NCI-H510A (cell line): ENCODE measurements around the gene COQ10A.
A peak's percentile ranks its signal among the peaks of the same experiment; 100 is the strongest.
"Not testable (repeated sequence)": the region's sequence is repeated elsewhere in the genome, so short reads cannot be mapped to it uniquely, and the experiment has no call there.

Experiments
- DNase-seq: peaks from one replicate; lab custom pipeline; 2025; lab: John Stamatoyannopoulos, UW

COQ10A gene

DNA sequence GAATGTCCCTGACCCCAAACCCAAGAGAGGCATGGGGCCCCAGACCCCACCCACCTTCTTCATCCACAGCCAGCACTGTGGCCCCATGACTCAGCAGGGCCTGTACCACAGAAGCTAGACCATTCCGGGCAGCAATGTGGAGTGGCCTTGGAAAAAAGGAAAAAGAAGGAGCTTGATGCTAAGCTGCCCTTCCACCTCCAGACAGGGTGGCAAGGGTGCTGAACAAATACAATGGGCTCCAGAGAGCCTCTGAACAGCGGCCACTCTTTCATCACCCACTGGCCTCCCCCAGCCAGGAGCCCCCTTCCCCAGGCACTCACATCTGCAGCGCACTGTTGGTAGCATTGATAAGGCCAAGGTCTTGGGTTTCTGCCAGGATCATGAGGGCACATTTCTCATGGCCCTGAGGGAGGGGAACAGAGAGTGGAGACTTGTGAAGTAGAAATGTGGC is 23.0 kb upstream of the COQ10A start:
- DNase-seq: no peak

DNA sequence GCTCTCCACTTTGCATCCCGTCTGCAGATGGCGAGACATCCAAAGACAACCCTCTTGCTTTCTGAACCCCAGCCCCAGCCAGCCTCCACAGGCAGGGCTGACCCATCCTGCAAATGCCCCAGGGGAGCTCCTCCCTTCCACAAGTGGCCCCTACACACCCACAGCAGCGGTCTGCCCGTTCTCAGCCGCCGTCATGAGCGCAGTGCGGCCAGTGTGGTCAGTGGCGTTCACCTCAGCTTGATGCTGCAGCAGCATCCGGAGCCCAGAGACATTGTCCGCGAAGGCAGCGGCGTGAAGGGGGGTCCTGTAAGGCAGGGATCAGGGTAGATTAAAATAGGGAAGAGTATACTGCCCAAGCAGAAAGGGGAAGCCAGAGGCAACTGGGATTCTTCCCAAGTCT is 22.2 kb upstream of the COQ10A start:
- no peak for DNase-seq

DNA sequence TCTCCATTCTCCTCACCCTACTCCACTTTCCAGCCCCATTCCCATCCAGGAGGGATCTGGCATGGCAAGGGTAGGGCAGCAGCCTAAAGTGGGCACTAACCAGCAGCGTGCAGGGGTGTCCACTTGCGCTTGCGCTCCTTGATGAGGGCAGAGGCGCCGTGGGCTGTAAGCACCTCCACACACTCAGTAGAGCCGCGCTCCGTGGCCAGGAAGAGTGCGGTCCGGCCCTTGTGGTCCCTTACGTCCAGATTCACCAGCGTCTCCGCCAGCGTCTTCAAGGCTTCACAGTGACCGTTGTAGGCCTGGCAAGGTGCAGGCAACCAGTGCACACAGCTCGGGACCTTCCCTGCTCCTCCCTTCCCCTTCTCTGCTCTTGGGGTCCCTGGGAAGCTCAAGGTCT is 18.8 kb upstream of the COQ10A start:
- no peak for DNase-seq

DNA sequence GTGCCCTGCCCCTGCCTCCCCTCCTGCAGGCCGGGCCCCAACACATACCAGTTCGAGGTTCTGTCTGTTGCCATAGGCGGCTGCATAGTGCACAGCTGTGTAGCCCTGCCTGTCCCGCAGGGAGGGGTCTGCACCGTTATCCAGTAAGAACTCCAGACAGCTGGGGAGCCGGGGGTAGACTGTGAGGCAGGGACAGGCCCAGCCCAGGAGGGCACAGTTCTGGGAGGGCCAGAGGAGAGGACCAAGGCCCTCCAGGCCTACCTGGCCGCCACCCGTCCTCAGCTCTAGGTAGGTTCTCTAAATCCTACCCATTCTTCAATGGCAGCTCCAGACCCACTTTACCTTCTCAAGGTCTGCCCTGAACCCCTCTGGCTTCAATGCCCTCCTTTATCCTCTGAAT is 18.0 kb upstream of the COQ10A start:
- DNase-seq: no peak

DNA sequence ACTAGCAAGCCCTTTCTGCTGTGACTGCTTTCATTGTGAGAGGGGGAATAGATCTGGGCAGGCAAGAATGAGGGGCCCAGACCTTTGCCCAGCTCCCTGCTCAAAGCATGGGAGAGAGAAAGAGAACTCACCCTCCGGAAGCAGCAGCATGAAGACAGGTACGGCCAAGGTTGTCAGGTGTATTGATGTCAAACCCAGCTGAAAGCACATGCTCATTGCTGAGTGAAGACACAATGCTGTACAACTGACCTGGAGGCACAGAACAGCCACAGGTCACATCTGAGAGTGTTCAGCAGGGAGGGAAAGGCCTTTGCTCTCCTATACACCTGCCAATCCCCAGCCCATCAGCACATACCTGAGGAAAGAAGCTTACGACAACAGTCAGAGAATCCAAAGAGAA is 14.1 kb upstream of the COQ10A start:
- no peak for DNase-seq

DNA sequence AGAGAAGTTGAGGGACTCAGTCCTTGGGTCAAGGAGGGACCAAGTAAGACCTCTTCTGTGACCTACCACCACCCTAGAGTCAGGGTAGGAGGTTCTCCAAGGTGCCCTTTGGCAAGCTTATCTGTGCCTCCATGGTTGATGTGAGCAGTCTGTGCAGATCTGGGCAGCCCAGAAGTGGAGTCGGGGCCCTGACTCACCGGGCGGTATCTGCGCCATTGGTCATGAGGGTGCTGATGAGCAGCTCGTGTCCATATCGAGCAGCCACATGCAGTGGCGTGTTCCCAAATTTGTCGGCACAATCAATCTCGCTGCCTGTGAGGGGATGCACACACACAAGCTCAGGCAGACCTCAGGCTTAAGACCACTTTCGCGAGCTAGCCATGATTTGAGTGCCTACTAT is 13.7 kb upstream of the COQ10A start:
- DNase-seq: no peak

DNA sequence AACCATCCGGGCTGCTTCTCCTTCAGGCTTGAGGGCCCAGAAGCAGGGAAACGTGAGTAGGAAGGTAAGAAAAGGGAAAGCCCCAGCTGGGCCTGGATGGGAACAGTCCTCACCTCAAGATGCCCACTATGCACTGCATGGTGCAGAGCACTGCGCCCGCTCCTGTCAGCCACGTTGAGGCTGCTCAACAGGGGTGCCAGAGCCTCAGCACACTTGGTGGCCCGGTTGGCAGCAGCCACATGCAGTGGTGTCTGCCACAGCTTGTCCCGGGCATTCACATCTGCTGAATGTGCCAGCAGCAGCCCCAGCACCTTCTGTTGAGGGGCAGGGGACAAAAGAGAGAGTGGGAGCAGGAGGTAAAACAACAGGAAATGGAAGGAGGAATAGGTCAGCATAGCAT is 11.1 kb upstream of the COQ10A start:
- no peak for DNase-seq

DNA sequence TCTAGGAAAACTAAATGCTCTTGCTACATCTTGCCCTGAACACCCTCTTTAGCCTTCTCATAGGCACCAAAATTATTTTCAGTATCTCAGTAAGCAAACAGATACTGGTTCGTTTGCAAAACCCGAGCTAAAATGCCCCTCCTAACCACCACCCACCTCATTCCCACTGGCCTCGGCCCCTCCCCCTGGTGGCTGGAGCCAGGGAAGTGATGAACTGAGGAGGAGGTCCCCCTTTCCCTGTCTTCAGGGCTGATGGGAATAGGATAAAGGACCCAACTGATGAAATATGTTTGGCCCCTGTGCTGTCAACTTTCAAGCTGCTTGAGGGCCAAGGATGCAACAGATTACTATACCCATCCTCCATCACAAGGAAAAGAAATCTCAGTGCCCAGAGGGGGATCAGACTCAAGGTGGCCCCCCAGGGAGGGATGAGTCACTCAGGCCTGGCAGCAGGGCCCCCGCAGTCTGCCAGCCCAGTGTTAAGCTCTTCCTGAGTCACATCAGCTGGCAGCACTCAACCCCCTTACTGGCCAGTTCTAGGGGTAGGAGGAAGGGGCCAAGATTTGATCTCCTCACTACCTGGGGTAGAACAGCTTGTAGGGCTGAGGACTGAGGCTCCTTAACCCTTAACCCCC is 10.3 kb upstream of the COQ10A start:
- DNase-seq: no peak

DNA sequence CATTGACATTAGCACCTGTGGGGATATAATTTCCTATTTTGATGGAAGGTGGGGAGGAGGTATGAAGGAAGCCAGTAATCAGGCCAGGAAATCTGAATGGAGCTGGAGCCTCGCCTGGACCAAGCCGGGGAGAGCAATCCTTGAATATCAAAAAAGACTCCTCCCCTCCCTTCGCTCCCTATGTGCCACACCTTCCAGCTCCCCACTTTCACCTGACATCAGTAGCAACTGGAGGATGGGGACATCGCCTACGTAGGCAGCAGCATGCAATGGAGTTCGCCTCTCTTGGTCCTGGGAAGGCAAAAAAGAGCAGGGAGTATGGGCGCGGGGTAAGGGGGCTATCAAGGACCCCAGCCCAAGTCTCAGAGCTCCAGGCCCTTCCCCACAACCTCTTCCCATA is 9.7 kb upstream of the COQ10A start:
- no peak for DNase-seq

DNA sequence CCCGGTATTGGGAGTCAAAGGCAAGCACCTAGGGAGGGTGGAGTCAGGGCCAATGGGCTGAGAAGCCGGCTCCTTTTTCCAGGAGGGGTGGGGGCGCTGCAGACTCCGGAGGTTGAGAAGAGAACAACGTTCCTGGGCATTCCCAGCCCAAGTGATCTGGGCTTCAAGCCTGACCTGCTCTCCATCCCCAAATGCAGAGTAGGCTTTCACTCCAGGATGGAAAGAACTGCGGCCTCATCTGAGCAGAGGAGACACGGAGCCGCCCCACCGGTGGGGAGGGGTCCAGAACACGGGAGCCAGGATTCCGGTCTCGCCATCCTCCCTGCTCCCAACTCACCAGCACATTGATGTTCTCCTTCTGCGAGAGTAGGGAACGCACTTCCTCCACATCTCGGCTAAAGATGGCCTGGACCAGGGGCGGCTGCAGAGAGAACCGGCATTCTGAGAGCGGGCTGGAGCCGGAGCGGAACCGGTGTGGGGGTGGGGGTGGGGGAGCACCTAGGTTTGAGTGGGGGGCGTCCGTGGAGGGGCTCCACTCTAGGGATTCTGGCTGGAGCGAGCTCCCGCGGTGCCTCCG is 9.2 kb upstream of the COQ10A start:
- peak; percentile 32 for DNase-seq

DNA sequence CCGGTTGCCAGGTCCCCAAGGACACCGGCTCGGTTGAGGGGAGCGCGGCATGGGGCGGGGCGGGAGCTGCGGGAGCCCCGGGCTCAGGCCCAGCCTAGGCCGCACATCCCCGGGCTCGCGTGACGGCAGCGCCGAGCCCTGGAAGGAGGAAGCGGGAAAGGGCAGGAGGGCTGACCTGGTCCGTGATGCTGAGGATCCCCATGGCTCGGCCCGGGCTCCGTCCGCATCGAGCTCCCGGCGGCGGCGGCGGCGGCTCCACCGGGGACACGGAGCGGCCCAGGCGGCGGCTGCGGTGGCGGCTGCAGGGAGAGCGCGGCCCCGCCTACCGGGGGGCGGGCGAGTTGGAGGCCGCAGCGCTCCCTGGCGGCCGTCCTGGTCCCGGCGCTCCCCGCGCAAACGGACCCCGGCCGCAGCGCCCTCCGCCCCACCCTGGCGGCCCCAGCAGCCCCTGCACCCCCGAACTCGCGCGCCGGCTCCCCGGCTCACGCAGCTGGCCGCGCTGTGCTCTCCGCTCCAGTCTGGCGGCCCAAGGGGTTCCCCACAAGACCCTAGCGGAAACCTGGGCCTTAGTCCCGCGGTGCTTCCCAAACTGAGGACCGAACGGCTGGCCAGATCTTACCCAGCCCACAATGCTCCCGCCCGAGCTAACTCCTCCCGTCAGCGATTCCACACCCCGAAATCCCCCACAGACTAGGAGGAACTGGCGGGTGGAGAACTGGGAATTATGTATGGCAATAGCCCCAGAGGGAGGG is 8.5 kb upstream of the COQ10A start, which contains the start of gene ANKRD52:
Gene ANKRD52 (minus strand): TSS at position 317 of the 752 bp plus-strand sequence. CDS start 115 bp downstream, at position 202.
- DNase-seq: peak; percentile 78

DNA sequence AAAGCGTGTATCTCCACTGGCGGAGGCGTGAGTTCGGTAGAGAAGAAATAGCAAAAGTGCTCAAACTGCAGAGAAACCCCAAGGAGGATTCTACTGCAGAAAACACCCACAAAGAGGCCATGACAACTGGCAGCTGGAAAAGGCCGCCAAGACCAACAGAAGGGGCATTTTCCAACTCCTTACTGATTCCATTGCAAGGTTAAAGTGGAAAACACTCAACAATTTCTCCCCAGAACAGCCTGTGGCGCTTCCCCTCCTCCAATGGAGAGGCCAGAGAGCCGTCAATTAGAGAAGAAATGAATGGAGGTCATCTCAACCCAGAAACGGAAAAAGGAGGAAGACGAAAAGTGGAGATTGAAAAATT is 7.9 kb upstream of the COQ10A start:
- DNase-seq: no peak

DNA sequence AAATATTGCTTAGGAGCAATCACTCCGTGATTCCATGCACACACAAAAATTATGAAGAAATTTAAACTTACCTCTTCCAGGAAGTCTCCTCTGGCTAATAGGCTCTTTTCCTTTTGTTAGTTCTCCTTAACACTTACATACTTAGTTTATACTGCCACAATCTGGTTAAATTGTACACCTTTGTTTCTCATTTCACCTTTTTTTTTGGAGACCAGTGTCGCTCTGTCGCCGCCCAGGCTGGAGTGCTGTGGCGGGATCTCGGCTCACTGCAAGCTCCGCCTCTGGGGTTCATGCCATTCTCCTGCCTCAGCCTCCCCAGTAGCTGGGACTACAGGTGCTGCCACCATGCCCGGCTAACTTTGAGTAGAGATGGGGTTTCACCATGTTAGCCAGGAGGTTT is 6.4 kb upstream of the COQ10A start:
- DNase-seq: no peak

DNA sequence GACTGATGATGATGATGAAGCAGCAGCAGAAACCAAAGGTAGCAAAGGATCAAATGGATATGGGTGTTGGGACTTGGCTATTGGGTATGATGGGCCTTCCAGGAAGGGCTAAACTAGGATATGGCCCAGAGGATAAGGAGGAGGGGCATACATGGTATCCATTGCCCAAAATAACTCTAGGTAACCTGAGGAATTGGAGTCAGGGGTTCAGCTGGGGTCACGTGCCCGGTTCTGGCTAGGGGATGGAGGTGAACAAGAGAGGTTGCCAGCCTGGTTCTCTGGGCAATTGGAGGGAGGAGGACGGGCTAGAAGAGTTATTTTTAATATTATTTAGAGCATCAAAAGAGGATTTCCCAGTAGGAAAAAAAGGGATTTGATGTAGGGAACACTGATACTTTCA is 5.8 kb upstream of the COQ10A start:
- no peak for DNase-seq

DNA sequence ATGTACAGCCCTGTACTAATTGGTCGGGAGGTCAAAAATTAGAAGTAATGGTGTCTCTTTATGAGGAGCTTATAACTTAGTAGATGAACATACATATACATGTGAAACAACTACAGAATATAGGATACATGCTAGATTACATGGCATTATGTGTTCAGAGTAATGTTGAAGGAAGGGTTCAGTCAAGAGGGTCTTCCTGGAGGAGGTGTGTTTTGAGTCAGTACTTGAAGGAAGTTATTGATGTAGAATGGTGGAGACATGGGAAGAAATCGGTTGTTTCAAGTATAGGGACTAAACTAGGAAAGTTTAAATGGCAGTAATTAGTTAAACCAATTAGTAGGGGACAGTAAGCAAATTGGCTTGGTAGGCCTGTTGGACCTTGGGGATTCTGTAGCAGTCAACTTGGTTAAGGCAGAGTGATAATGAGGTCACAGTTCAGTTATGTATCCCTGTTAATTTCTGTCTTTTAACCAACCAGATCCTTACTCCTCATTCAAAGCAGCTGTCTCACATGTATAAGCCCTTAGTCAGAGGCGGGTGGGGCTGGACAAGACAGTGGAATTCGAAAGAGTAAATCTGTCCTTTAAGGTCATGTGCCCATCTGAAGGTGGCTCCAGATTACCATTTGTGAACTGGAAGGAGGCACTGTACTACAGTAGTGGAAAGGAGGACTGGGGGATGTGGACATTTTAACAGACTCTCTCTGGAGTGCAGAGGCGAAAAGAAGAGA is 5.1 kb upstream of the COQ10A start:
- no peak for DNase-seq

DNA sequence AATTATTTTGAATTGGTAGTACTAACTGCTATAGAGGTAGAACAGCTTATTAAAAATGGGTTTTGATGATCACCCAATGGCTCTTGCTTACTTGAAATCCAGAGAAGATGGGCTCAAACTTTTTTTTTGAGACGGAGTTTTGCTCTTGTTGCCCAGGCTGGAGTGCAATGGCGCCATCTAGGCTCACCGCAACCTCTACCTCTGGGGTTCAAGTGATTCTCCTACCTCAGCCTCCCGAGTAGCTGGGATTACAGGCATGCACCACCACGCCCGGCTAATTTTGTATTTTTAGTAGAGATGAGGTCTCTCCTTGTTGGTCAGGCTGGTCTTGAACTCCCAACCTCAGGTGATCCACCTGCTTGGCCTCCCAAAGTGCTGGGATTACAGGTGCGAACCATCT is 3.8 kb upstream of the COQ10A start:
- not testable (repeated sequence) for DNase-seq

DNA sequence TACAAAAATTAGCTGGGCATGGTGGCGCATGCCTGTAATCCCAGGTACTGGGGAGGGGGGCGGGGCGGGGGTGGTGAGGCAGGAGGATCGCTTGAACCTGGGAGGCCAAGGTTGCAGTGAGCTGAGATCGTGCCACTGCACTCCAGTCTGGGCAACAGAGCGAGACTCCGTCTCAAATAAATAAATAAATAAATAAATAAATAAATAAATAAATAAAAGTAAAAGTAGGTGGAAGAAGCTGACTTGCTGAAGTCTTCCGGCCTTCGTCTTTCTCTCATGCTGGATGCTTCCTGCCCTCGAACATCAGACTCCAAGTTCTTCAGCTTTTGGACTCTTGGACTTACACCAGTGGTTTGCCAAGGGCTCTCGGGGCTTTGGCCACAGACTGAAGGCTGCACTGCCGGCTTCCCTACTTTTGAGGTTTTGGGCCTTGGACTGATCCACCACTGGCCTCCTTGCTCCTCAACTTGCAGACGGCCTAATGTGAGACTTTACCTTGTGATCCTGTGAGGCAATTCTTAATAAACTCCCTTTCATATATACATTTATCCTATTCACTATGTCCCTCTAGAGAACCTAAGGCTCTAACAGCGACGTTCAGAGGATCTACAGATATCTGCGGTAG is 562 bp upstream of the COQ10A start:
- not testable (repeated sequence) for DNase-seq

DNA sequence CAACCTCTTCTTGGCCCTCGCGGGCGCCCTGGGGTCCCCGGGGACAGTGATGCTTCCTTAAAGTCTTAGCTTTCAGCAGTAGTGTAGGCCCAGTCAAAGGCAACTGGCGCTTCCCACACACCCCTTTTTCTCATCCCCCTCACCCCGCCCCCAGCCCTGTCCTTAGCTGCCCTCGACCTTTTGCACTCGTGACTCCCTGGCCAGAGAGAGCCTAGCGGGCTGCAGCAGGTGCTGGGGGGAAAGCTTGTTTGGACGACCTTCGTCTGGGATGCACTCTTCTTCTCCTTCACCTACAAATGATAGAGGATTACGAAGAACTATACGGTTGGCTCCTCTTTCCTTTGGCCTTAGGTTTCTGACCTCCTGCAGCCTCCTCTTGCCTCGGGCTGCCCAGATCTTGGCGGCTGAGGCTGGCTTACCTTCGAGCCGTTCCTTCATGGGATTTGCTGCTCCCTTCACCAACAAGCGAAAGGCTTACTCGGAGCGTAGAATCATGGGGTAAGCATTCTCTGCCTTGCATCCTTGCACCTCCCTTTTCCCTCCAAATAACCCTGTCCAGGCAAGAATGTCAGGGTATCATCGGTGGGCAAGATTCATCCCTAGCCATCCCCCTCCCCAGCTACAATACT is 815 bp downstream of the COQ10A start:
- no peak for DNase-seq

DNA sequence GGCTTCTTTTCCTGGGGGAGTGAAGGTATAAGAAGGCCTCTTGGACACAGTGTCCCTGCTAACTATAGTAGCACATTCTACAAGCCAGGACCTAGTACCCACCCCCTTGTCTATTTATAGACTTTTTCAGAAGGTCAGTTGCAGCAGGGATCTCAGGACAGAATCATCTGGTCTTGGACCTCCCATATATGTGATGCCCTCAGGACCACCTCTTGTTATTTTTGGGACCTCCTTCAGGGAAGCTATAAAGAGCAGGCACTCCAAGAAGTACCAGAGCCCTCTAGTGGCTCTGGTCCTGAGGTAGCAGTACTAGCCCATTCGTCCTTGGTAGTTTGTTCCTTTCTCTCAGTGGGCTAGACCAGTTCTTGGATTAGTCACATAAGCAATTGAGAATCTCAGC is 4.3 kb downstream of the COQ10A start:
- DNase-seq: no peak

DNA sequence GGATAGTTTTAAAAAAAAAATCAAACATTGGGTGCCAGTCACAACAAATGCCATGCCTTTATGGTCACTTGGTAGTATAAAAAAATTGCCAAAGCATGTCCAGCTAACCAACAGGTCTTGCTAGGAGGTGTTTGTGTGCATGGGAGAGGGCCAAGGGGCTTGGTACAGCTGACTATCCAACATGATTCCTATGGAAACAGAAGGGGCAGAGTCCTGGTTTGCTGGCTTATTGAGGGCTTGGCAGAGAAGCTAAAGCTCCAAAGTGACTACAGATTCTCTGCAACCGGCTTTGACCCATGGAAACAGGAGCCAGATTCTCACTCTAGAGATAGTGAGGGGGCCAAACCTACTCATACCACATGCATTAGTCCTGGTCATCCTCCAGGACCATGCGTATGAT is 5.7 kb downstream of the COQ10A start:
- DNase-seq: not testable (repeated sequence)

DNA sequence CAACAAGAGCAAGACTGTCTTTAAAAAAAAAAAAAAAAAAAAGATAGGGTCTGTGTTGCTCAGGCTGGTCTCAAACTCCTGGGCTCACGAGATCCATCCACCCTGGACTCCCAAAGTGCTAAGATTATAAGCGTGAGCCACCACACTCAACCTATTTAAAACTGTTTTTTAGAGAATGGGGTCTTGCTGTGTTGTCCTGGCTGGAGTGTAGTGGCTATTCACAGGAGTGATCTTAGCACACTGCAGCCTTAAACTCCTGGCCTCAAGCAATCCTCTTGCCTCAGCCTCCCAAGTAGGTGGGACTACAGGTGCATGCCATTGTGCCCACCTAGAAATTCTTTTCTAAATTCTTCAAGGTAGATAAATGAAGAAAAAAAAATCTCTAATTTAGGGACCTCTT is 7.6 kb downstream of the COQ10A start:
- DNase-seq: no peak

DNA sequence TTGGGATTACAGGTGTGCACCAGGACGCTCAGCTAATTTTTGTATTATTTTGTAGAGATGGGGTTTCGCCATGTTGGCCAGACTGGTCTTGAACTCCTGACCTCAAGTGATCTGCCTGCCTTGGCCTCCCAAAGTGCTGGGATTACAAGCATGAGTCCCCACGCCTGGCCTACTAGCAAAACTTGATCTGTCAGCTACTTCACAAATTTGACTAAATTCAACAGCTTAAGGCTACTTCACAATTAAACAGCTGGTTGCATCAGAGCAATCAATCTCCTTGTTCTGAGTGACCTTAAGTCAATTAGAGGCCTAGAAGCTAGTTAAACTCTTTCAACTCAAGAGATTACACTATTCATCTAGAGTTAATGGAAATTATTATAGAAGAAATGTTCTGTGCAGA is 12.2 kb downstream of the COQ10A start:
- DNase-seq: no peak
